ENCODE data around the gene SALL3.

DNA sequence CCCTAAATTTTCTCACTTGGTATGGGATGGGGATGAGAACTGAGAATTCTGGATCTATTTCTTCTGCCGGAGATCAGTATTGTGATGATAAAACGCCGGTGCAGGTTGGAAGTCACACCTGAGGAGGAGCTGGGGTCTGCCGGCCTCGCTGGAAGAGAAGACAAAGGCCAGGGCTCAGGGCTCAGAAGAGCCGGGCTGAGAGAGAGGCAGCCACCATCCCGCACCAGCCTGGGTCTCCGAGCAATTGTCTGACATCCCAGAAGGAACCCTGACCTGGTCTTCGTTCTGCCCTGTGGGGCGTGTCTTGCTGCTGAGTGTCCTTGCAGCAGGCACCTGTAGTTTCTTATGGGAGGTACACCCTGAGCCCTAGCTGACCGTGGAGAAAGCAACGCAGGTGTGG, 31.4 kb upstream of the SALL3 start:
- TF ChIP-seq, protein P1, sequence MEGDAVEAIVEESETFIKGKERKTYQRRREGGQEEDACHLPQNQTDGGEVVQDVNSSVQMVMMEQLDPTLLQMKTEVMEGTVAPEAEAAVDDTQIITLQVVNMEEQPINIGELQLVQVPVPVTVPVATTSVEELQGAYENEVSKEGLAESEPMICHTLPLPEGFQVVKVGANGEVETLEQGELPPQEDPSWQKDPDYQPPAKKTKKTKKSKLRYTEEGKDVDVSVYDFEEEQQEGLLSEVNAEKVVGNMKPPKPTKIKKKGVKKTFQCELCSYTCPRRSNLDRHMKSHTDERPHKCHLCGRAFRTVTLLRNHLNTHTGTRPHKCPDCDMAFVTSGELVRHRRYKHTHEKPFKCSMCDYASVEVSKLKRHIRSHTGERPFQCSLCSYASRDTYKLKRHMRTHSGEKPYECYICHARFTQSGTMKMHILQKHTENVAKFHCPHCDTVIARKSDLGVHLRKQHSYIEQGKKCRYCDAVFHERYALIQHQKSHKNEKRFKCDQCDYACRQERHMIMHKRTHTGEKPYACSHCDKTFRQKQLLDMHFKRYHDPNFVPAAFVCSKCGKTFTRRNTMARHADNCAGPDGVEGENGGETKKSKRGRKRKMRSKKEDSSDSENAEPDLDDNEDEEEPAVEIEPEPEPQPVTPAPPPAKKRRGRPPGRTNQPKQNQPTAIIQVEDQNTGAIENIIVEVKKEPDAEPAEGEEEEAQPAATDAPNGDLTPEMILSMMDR (IDR thresholded peaks at IDR 0.05), result no peak
- no peak for TF ChIP-seq POLR2A (IDR thresholded peaks at IDR 0.05)
- TF ChIP-seq POLR2AphosphoS5 (IDR thresholded peaks at IDR 0.05), result no peak
- TF ChIP-seq EP300 (IDR thresholded peaks at IDR 0.05), result no peak
